ENCODE data around the gene CHTF18.

The CHTF18 gene

DNA sequence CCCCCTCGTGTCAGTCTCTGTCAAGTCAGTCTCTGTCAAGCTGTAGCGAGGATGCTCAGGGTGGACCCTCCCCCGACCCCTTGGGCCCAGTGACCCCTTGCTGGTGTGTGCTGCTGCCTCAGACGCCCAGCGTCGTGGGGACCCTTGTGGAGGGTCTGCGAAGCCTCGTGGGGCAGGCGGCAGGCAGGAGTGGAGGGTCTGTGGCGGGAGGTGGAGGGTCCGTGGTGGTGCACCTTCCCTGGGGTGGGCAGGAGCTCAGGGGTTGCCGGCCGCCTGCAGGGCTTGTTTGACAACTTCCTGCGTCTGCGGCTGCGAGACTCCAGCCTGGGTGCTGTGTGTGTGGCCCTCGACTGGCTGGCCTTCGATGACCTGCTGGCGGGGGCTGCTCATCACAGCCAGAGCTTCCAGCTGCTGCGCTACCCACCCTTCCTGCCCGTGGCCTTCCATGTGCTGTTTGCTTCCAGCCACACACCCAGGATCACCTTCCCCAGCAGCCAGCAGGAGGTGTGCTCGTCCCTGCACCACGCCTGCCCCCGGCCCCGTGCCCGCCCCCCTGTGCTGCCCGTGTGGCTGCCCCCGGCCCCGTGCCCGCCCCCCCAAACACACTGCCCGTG, 6.5 kb downstream of the CHTF18 start:
- no peak for DNase-seq

- no peak for DNase-seq
Measured at GRCh38 chr16:795580-796229, 7.3 kb downstream of the CHTF18 start.

- no peak for DNase-seq
Measured at GRCh38 chr16:796296-797119, 8.1 kb downstream of the CHTF18 start.

GRCh38 chr16:797120-797420, 8.7 kb downstream of the CHTF18 start:
- no peak for DNase-seq

DNA sequence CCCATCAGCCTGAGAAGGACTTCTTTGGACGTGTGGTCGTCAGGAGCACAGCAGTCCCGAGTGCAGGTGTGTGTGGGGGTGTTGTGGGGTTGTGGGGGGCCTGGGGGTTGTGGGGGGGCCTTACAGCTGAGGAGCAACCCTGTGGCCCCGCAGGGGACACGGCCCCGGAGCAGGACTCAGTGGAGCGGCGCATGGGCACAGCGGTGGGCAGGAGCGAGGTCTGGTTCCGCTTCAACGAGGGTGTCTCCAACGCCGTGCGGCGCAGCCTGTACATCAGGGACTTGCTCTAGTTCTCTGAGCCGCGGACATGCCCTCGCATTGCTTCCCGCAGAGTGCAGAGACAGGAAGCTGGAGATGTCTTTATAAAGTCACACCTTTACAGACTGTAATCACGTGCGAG, 9.3 kb downstream of the CHTF18 start:
- DNase-seq: no peak

- no peak for DNase-seq
Measured at GRCh38 chr16:798666-799065, 10.2 kb downstream of the CHTF18 start.

GRCh38 chr16:799111-799947, 10.9 kb downstream of the CHTF18 start:
- DNase-seq: no peak

DNA sequence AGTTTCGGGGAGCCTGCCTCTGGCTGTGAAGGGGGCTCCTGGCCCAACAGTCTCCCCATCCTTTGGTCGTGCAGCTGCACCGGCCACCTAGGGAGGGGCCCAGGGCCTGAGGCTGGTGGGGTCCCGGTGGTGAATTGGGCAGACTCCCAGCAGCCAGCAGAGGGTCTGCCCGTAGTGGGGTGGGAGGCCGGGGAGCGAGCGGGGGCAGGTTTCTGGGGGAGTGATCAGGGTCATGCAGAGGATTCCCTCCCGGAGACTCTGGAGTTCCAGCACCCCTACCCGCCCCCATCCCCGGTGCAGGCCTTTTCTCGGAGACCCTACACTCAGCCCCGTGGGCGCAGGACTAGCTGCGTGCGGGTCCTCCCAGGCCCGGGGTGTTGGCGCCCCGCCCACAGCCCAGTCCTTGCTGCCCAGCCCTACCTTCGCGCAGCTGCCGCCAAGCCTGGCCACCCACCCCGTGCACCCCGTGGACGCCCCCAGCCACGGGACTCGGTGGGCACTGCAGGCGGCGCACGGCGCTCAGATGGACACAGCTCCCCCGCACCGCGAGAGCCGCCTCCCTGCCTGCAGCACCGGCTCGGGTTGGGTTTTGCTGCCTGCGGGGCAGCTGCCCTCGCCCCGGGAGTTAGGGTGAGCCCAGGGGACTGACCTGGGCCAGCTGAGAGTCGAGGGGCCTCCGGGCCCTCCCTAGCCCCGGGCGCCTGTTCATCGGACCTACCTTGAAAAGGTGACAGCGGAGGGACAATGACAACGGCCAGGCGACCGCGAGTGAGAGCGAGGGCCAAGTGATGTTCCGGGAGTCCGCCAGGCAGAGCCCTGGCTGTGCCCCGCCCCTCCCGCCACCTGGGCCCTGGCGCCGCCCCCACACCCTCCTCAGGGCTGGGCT, 11.8 kb downstream of the CHTF18 start, which contains the start of gene GNG13:
TSS of gene GNG13 (minus strand) at position 787 of the 886 bp plus-strand sequence. CDS start 1,657 bp downstream, outside the sequence.
- no peak for DNase-seq

DNA sequence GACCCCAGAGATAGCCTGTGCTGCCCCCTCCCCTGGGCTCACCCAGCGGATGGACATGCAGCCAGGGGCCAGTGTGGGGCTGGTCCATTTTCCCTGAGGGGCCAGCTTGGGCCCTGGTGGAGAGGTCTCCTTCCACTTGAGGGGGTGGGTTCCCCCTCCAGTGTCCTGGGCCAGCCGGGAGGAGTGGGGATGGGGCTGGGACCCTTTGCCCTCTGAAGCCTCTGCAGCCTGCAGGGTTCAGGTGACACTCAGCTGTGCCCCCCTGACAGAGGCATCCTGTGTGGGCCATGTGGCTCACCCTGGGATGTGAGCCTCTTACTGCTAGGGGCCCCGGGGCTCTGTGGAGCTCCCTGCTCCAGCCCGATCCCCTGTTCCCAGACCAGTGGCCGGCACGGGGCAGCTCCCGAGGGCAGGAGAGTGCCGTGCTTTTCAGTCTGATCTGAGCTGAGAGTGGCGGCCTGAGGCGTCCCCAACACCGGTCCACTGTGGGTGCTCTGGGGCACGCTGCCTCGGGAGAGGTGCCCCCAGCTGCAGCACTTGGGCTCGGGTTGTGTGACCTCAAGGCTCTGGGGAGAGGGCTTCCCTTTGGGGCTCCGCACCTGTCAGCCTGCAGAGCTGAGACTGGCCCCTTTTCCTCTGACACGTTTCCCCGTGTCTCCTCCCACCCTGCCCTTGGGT, 12.6 kb downstream of the CHTF18 start:
- DNase-seq: no peak

- no peak for DNase-seq
Measured at GRCh38 chr16:801584-802363, 13.4 kb downstream of the CHTF18 start.

- no peak for DNase-seq
Measured at GRCh38 chr16:802461-802860, 14.0 kb downstream of the CHTF18 start.

- DNase-seq: no peak
Measured at GRCh38 chr16:802914-803753, 14.7 kb downstream of the CHTF18 start.

DNA sequence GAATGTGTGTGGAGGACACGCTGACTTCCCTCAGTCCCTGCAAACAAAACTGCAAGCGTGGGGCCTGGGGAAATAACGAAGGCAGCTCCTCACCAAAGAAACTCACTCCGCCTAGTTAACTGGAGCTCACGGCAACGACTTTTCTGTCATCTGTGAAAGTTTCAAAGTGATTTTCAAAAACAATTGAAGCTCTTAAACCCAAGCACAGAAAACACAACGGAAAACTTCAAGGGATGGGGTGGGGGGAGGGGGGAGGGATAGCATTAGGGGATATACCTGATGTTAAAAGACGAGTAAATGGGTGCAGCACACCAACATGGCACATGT, 15.3 kb downstream of the CHTF18 start:
- DNase-seq: no peak

- no peak for DNase-seq
Measured at GRCh38 chr16:804193-805048, 16.0 kb downstream of the CHTF18 start.

- no peak for DNase-seq
Measured at GRCh38 chr16:805474-805873, 17.1 kb downstream of the CHTF18 start.

GRCh38 chr16:807347-808084, 19.1 kb downstream of the CHTF18 start:
- no peak for DNase-seq

- no peak for DNase-seq
Measured at GRCh38 chr16:808085-808386, 19.6 kb downstream of the CHTF18 start.

- no peak for DNase-seq
Measured at GRCh38 chr16:813204-813915, 24.9 kb downstream of the CHTF18 start.

All from Kasumi-1 (cell line).